HEK293 (cell line): ENCODE results near the gene RNASEH1.
"Not testable (repeated sequence)": the region's sequence is repeated elsewhere in the genome, so short reads cannot be mapped to it uniquely, and the experiment has no call there.

Source experiments
- CTCF ChIA-PET: fragments of 350-600 bp; formaldehyde crosslinking; extraction: SDS; loops from one replicate; lab custom pipeline; 2021; ENCODE audit warnings: antibody characterized with exemption; lab: Yijun Ruan, JAX
- POLR2A ChIA-PET: fragments of 300-600 bp; formaldehyde crosslinking; extraction: SDS; loops from one replicate; lab custom pipeline; 2020; ENCODE audit warnings: antibody characterized with exemption, inconsistent platforms; lab: Yijun Ruan, JAX
- H3K27ac ChIP-seq: fragments of 200-500 bp; sonication (Bioruptor generic); 2 replicates; pipeline ENCODE4 v1.5.1; 2014; ENCODE audit warnings: low read depth, low read length, control low read depth, inconsistent platforms; ENCODE audit errors: extremely low read depth
- H3K36me3 ChIP-seq, 2 experiments: fragments of 200-500 bp in 1 of 2; sonication (Bioruptor generic) in 1 of 2; 1 replicate in 1 of 2; 2 replicates in 1 of 2; pipeline ENCODE4 v1.5.1; 2014 to 2017; ENCODE audit warnings: inconsistent platforms in 2 of 2, low read length in 2 of 2; ENCODE audit not compliant: control insufficient read depth in 2 of 2, insufficient read depth in 1 of 2
- H3K4me1 ChIP-seq: fragments of 200-500 bp; sonication (Bioruptor generic); 2 replicates; pipeline ENCODE4 v1.5.1; 2014; ENCODE audit warnings: mild to moderate bottlenecking, low read length, inconsistent platforms; ENCODE audit not compliant: control insufficient read depth, insufficient read depth
- H3K4me3 ChIP-seq: 2 replicates; pipeline ENCODE4 v1.5.1; 2011; ENCODE audit warnings: low read depth, mild to moderate bottlenecking, control low read depth, low read length, moderate library complexity
- H3K9me3 ChIP-seq: fragments of 200-500 bp; sonication (Bioruptor generic); 2 replicates; pipeline ENCODE4 v1.5.1; 2014; ENCODE audit warnings: low read depth, low read length, inconsistent platforms; ENCODE audit not compliant: control insufficient read depth, insufficient read depth
- ZNF10 ChIP-seq: fragments of 450-650 bp; formaldehyde crosslinking; IDR thresholded peaks from 2 replicates; pipeline ENCODE4 v1.5.1; 2017; ENCODE audit warnings: missing biosample characterization, missing genetic modification characterization
- ZNF423 ChIP-seq: fragments of 450-650 bp; formaldehyde crosslinking; IDR thresholded peaks from 2 replicates; pipeline ENCODE4 v1.5.1; 2016; ENCODE audit warnings: missing biosample characterization, missing genetic modification characterization
- ZNF513 ChIP-seq: fragments of 450-650 bp; IDR thresholded peaks from 2 replicates; pipeline ENCODE4 v1.5.1; 2018; ENCODE audit warnings: missing biosample characterization, missing genetic modification characterization
- ZNF621 ChIP-seq: fragments of 450-650 bp; formaldehyde crosslinking; IDR thresholded peaks from 2 replicates; pipeline ENCODE4 v1.5.1; 2017; ENCODE audit warnings: missing biosample characterization, missing genetic modification characterization

The RNASEH1 gene

GRCh38 chr2:3498783-3499394 lies 59.2 kb downstream of the RNASEH1 start:
- no peak for TF ChIP-seq ZNF423
- no peak for TF ChIP-seq ZNF513 (tag by site-specific recombination)
- no peak for TF ChIP-seq ZNF621 (tag by site-specific recombination)
- TF ChIP-seq ZNF10 (tag by site-specific recombination), result no peak
- peaks cover 0 to 65% of the 10 kb centered on the region in 2 experiments; a peak in 1 of 3 replicates for H3K36me3 ChIP-seq

GRCh38 chr2:3496708-3497080 lies 61.4 kb downstream of the RNASEH1 start:
- H3K4me1 ChIP-seq, H3K9me3 ChIP-seq, H3K27ac ChIP-seq, H3K4me3 ChIP-seq: not testable (repeated sequence)
- ChIA-PET POLR2A (interaction anchor here (0.8 kb wide), 1 partner anchor 22 kb away, joined by 3 read pairs; no protein-coding TSS in a partner anchor), CTCF (interaction anchor here (0.5 kb wide), 1 partner anchor 319 kb away, joined by 3 read pairs; no protein-coding TSS in a partner anchor)
- peaks cover 0 to 53% of the 10 kb centered on the region in 2 experiments; a peak in 1 of 3 replicates for H3K36me3 ChIP-seq

More at GRCh38 chr2:3498783-3499394, 59.2 kb downstream of the RNASEH1 start:
- Histone ChIP-seq H3K9me3 (no peaks in the 10 kb centered on the region), H3K27ac (no peak overlapping the region), H3K4me3 (no peak overlapping the region), H3K4me1 (no peaks in the 10 kb centered on the region)
- POLR2A ChIA-PET, result no interaction called here
- CTCF ChIA-PET, result no interaction called here
